Left lung (tissue), 10 donors: Measurements from ENCODE around the gene VGLL4. TPM values are rescaled to one million over a fixed set of nuclear protein-coding genes. Genes with fewer than 3 reads are reported as not detected.

ENCODE experiments used
- ATAC-seq: fragments of 200-7000 bp; cut with Tn5 transposase; one replicate; pipeline ENCODE4 v1.9.1; 2020; ENCODE audit warnings: moderate library complexity
- DNase-seq, 4 donors: peaks; one replicate each; pipeline ENCODE4 v3.0.0-alpha.2; 2013 to 2020
- H3K27ac ChIP-seq, 2 donors: fragments of 200-600 bp; sonication (generic) in 1 of 2; one replicate each; pipeline versions ENCODE4 v1.5.0 to v1.8.0; 2020 to 2021
- H3K27me3 ChIP-seq, 2 donors: fragments of 200-600 bp; sonication (generic) in 1 of 2; one replicate each; pipeline versions ENCODE4 v1.5.0 to v1.8.0; 2020 to 2021
- H3K36me3 ChIP-seq, 2 donors: fragments of 200-600 bp; sonication (generic) in 1 of 2; one replicate each; pipeline versions ENCODE4 v1.5.0 to v1.8.0; 2020 to 2021
- H3K4me1 ChIP-seq, 2 donors: fragments of 200-600 bp; one replicate each; pipeline ENCODE4 v1.8.0; 2021
- H3K4me3 ChIP-seq, 2 donors: fragments of 200-600 bp; sonication (generic) in 1 of 2; one replicate each; pipeline versions ENCODE4 v1.5.0 to v1.8.0; 2020 to 2021; ENCODE audit warnings: mild to moderate bottlenecking in 1 of 2
- H3K9me3 ChIP-seq, 2 donors: fragments of 200-600 bp; sonication (generic) in 1 of 2; one replicate each; pipeline versions ENCODE4 v1.5.0 to v1.8.0; 2020 to 2021
- CTCF ChIP-seq, 2 donors: fragments of 200-600 bp; sonication (generic) in 1 of 2; IDR thresholded peaks; one replicate each; pipeline versions ENCODE4 v1.5.0 to v1.8.0; 2021; ENCODE audit warnings: antibody characterized with exemption in 2 of 2
- intact Hi-C, 2 donors: fragments of 100-400 bp; cut with DNase I; formaldehyde crosslinking; loops; one replicate each; pipeline versions ENCODE4 v1.11.2 to v1.14.2; 2022
- polyA plus RNA-seq, 6 donors: library from polyadenylated mRNA; unstranded; fragments of 120-200 nt; gene quantifications; one replicate each; pipeline ENCODE4 v1.2.1, GENCODE V29; 2013; ENCODE audit not compliant: insufficient read length in 6 of 6
- total RNA-seq, 2 donors: library from RNA; stranded (reverse); fragmentation: NEBNext Ultra II Directional; extraction: Animal tissue kit (Norgen Biotek cat#: 25700); gene quantifications; one replicate each; pipeline ENCODE4 v1.2.1, GENCODE V29; 2021
- donor health status: DM: no; HTN: yes; CAD: no.
- donor health status: DM: no; HTN: no; CAD: no.

Gene VGLL4
- total and polyA plus RNA-seq, 8 donors: 40.2 to 115 (median 106) TPM

GRCh38 chr3:11624704-11625375 lies 18.9 kb downstream of the VGLL4 start:
- Histone ChIP-seq H3K27me3 (no peaks in the 10 kb centered on the region), H3K9me3 (no peaks in the 10 kb centered on the region), H3K4me1 (peaks cover 0 to 54% of the 10 kb centered on the region in 2 donors), H3K4me3 (no peak overlapping the region), H3K27ac (no peak overlapping the region), H3K36me3 (no peaks in the 10 kb centered on the region)
- no peak for TF ChIP-seq CTCF (IDR thresholded peaks at IDR 0.05)
- ATAC-seq: no peak
- DNase-seq: no peak
- intact Hi-C loops: no loop called here

GRCh38 chr3:11624161-11624560 lies 19.6 kb downstream of the VGLL4 start:
- ATAC-seq (no peak), DNase-seq (no peak)
- Histone ChIP-seq H3K4me1 (peaks cover 0 to 61% of the 10 kb centered on the region in 2 donors), H3K27ac (no peak overlapping the region), H3K36me3 (no peaks in the 10 kb centered on the region), H3K27me3 (no peaks in the 10 kb centered on the region), H3K4me3 (no peak overlapping the region), H3K9me3 (no peaks in the 10 kb centered on the region)
- intact Hi-C loops: no loop called here
- TF ChIP-seq CTCF (IDR thresholded peaks at IDR 0.05): no peak

- no peaks in the 10 kb centered on the region for H3K9me3 ChIP-seq
- DNase-seq (no peak), ATAC-seq (no peak)
- no peak overlapping the region for H3K27ac ChIP-seq
- no peaks in the 10 kb centered on the region for H3K36me3 ChIP-seq
- intact Hi-C loops: no loop called here
- no peak for TF ChIP-seq CTCF (IDR thresholded peaks at IDR 0.05)
- H3K4me3 ChIP-seq: no peak overlapping the region
- H3K4me1 ChIP-seq: peaks cover 0 to 66% of the 10 kb centered on the region in 2 donors
- no peaks in the 10 kb centered on the region for H3K27me3 ChIP-seq
Measured at GRCh38 chr3:11622586-11623550, 20.8 kb downstream of the VGLL4 start.

GRCh38 chr3:11621077-11621476 lies 22.6 kb downstream of the VGLL4 start:
- H3K9me3 ChIP-seq: no peaks in the 10 kb centered on the region
- DNase-seq: no peak
- peaks cover 0 to 69% of the 10 kb centered on the region in 2 donors for H3K4me1 ChIP-seq
- intact Hi-C loops: no loop called here
- H3K4me3 ChIP-seq: no peak overlapping the region
- no peak for TF ChIP-seq CTCF (IDR thresholded peaks at IDR 0.05)
- no peaks in the 10 kb centered on the region for H3K27me3 ChIP-seq
- H3K27ac ChIP-seq: no peak overlapping the region
- H3K36me3 ChIP-seq: no peaks in the 10 kb centered on the region
- ATAC-seq: no peak
